HUES64 (cell line): ENCODE data around the gene ZRANB3.
"Not testable (repeated sequence)": the region's sequence is repeated elsewhere in the genome, so short reads cannot be mapped to it uniquely, and the experiment has no call there.

Experiments
- H3K27ac ChIP-seq: 2 replicates; pipeline ENCODE4 v1.7.0; 2013; ENCODE audit warnings: low read depth, low read length, inconsistent platforms
- H3K27me3 ChIP-seq: 2 replicates; pipeline ENCODE4 v1.6.1; 2013; ENCODE audit warnings: mild to moderate bottlenecking, low read length; ENCODE audit not compliant: insufficient read depth
- H3K36me3 ChIP-seq: 2 replicates; pipeline ENCODE4 v1.6.1; 2013; ENCODE audit warnings: mild to moderate bottlenecking, low read length; ENCODE audit not compliant: insufficient read depth
- H3K4me1 ChIP-seq: 2 replicates; pipeline ENCODE4 v1.6.1; 2013; ENCODE audit warnings: mild to moderate bottlenecking, low read length, moderate library complexity; ENCODE audit not compliant: insufficient read depth
- H3K4me3 ChIP-seq: 2 replicates; pipeline ENCODE4 v1.5.1; 2013; ENCODE audit warnings: mild to moderate bottlenecking, low read length, moderate library complexity
- H3K9ac ChIP-seq: 2 replicates; pipeline ENCODE4 v1.6.1; 2013; ENCODE audit warnings: mild to moderate bottlenecking, low read depth, low read length
- H3K9me3 ChIP-seq: 2 replicates; pipeline ENCODE4 v1.6.1; 2013; ENCODE audit warnings: low read depth, low read length; ENCODE audit not compliant: insufficient read depth
- WGBS: fragments of 150-250, 120-280 bp; methylation state at CpG from one replicate; pipeline ENCODE4 v1.1.7; 2013; ENCODE audit warnings: missing lambda C conversion rate; 5-methylcytosine and 5-hydroxymethylcytosine counted together

The ZRANB3 gene

DNA sequence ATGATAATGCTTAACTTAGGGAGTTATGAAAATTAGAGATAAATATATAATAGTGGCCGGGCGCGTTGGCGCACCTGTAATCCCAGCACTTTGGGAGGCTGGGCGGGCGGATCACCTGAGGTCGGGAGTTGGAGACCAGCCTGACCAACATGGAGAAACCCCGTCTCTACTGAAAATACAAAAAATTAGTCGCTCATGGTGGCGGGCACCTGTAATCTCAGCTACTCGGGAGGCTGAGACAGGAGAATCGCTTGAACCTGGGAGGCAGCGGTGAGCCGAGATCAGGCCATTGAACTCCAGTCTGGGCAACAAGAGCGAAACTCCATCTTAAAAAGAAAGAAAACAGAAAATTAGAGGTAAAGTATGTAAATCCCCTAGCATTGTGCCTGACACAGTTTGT, 2.5 kb upstream of the ZRANB3 start:
- not testable (repeated sequence) for H3K27me3 ChIP-seq, H3K9ac ChIP-seq, H3K27ac ChIP-seq, H3K4me1 ChIP-seq, H3K4me3 ChIP-seq
- peaks cover 11% of the 10 kb centered on the region; the same call in 1 of the 2 replicates for H3K9me3 ChIP-seq
- H3K36me3 ChIP-seq: peaks cover 19% of the 10 kb centered on the region
- WGBS: 97% methylated on average over 15 of the region's 15 CpGs

DNA sequence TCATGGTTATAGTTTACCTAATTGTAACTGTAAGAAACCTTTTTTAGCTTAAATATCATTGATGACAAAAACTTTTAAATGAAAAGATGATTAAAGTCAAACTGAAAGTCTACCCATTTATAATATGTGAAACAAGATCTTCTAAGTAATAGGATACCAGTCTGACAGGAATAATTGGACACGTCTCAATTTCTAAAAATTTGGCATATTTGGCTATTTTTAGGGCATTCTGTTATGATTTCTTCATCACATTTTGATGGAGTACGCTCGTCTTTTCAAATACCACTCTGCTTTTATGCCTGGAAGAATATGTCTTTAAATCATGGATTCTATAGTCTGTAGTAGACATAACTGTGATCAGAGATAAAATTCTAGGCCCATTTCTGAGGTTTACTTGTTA, 1.6 kb upstream of the ZRANB3 start:
- Histone ChIP-seq H3K4me1 (peaks cover 6% of the 10 kb centered on the region), H3K27me3 (no peaks in the 10 kb centered on the region), H3K27ac (no peak overlapping the region), H3K9ac (peak overlapping the region; percentile 23; the same call in 1 of the 2 replicates), H3K4me3 (peak overlapping the region; percentile 73), H3K9me3 (peaks cover 8% of the 10 kb centered on the region; the same call in 1 of the 2 replicates), H3K36me3 (peaks cover 14% of the 10 kb centered on the region)
- 71% methylated on average over 3 of the region's 3 CpGs for WGBS

- peaks cover 6% of the 10 kb centered on the region for H3K4me1 ChIP-seq
- WGBS: under 1% methylated on average over 73 of the region's 75 CpGs
- peak within 1 kb of the TSS; percentile 89 for H3K9ac ChIP-seq
- H3K4me3 ChIP-seq: peak within 1 kb of the TSS; percentile 73
- H3K27ac ChIP-seq: peak within 1 kb of the TSS; percentile 93
- H3K9me3 ChIP-seq: peaks cover 3% of the 10 kb centered on the region; the same call in 1 of the 2 replicates
- no peaks in the 10 kb centered on the region for H3K27me3 ChIP-seq
- peaks cover 10% of the 10 kb centered on the region for H3K36me3 ChIP-seq
Measured at GRCh38 chr2:135531231-135532197, 496 bp upstream of the ZRANB3 start, which contains the start of gene R3HDM1. R3HDM1 (plus strand) TSS chr2:135531484; CDS start chr2:135604846, 73,362 bp downstream.

- Histone ChIP-seq H3K36me3 (no peaks in the 10 kb centered on the region), H3K27me3 (no peaks in the 10 kb centered on the region), H3K9me3 (no peaks in the 10 kb centered on the region), H3K4me1 (peaks cover 5% of the 10 kb centered on the region), H3K9ac (no peak overlapping the region), H3K4me3 (no peak overlapping the region), H3K27ac (no peak overlapping the region)
- WGBS: 88% methylated on average over 3 of the region's 3 CpGs
Measured at GRCh38 chr2:135528006-135528405, 3.0 kb downstream of the ZRANB3 start.

- Histone ChIP-seq H3K9me3 (0 out of 2 replicates have a peak, but pooled peaks cover 1% of the 10 kb centered on the region), H3K27ac (no peak overlapping the region), H3K4me1 (no peaks in the 10 kb centered on the region), H3K36me3 (peaks cover 10% of the 10 kb centered on the region), H3K4me3 (no peak overlapping the region), H3K9ac (no peak overlapping the region), H3K27me3 (no peaks in the 10 kb centered on the region)
- WGBS: 89% methylated on average over 1 of the region's 1 CpG
Measured at GRCh38 chr2:135525786-135526185, 5.2 kb downstream of the ZRANB3 start.

GRCh38 chr2:135512099-135512498, 18.9 kb downstream of the ZRANB3 start:
- Histone ChIP-seq H3K4me3 (no peak overlapping the region), H3K9me3 (peaks cover 33% of the 10 kb centered on the region)
- 93% methylated on average over 1 of the region's 2 CpGs for WGBS

GRCh38 chr2:135510577-135510976, 20.4 kb downstream of the ZRANB3 start:
- Histone ChIP-seq H3K9ac (no peak overlapping the region), H3K9me3 (peaks cover 18% of the 10 kb centered on the region), H3K27me3 (no peaks in the 10 kb centered on the region), H3K4me1 (no peaks in the 10 kb centered on the region), H3K4me3 (no peak overlapping the region), H3K27ac (no peak overlapping the region), H3K36me3 (0 out of 2 replicates have a peak, but pooled peaks cover 12% of the 10 kb centered on the region)
- 90% methylated on average over 5 of the region's 5 CpGs for WGBS

More at GRCh38 chr2:135512099-135512498, 18.9 kb downstream of the ZRANB3 start:
- H3K36me3 ChIP-seq: peaks cover 17% of the 10 kb centered on the region
- no peaks in the 10 kb centered on the region for H3K4me1 ChIP-seq
- H3K27ac ChIP-seq: no peak overlapping the region
- H3K27me3 ChIP-seq: no peaks in the 10 kb centered on the region
- H3K9ac ChIP-seq: no peak overlapping the region

GRCh38 chr2:135504811-135505210, 26.2 kb downstream of the ZRANB3 start:
- Histone ChIP-seq H3K4me1 (no peaks in the 10 kb centered on the region), H3K36me3 (peaks cover 41% of the 10 kb centered on the region), H3K9ac (no peak overlapping the region), H3K27ac (no peak overlapping the region), H3K4me3 (no peak overlapping the region), H3K9me3 (peaks cover 16% of the 10 kb centered on the region), H3K27me3 (no peaks in the 10 kb centered on the region)
- no CpG with 5 or more reads among the region's 1 CpG for WGBS

DNA sequence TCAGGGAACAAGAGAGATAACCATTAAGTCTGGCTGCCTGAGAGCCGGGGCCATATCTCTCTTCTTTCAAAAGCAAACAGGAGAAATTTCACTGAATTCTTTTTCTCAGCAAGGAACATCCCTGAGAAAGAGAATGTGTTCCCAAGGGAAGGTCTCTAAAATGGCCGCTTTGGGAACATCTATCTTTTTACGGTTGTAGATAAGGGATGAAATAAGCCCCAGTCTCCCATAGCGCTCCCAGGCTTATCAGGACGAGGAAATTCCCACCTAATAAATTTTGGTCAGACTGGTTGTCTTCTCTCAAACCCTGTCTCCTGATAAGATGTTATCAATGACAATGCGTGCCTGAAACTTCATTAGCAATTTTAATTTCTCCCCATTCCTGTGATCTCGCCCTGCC, 32.4 kb downstream of the ZRANB3 start:
- H3K4me1 ChIP-seq, H3K27me3 ChIP-seq, H3K9ac ChIP-seq, H3K4me3 ChIP-seq, H3K27ac ChIP-seq: not testable (repeated sequence)
- peaks cover 63% of the 10 kb centered on the region for H3K36me3 ChIP-seq
- WGBS: 95% methylated on average over 7 of the region's 7 CpGs
- peaks cover 36% of the 10 kb centered on the region for H3K9me3 ChIP-seq

DNA sequence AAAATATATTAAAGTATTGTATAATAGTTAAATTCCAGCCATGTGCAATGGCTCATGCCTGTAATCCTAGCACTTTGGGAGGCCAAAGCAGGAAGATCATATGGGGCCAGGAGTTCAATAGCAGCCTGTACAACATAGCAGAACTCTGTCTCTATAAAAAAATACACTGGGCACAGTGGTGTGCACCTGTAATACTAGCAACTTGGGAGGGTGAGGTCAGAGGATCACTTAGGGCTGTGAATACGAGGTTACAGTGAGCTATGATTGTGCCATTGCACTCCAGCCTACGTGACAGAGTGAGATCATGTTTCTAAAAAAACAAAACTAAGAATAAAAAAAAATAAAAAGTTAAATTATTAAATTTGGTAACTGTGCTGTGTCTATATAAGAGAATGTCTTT, 36.1 kb downstream of the ZRANB3 start:
- peaks cover 20% of the 10 kb centered on the region for H3K9me3 ChIP-seq
- peaks cover 32% of the 10 kb centered on the region for H3K36me3 ChIP-seq
- 90% methylated on average over 1 of the region's 2 CpGs for WGBS
- no peak overlapping the region for H3K4me3 ChIP-seq
- H3K27me3 ChIP-seq: no peaks in the 10 kb centered on the region
- H3K9ac ChIP-seq: no peak overlapping the region
- H3K4me1 ChIP-seq: no peaks in the 10 kb centered on the region
- no peak overlapping the region for H3K27ac ChIP-seq

GRCh38 chr2:135494503-135494902, 36.5 kb downstream of the ZRANB3 start:
- Histone ChIP-seq H3K4me1 (no peaks in the 10 kb centered on the region), H3K9me3 (peaks cover 16% of the 10 kb centered on the region), H3K36me3 (peaks cover 28% of the 10 kb centered on the region), H3K27ac (no peak overlapping the region), H3K9ac (no peak overlapping the region), H3K27me3 (no peaks in the 10 kb centered on the region), H3K4me3 (no peak overlapping the region)
- no CpG with 5 or more reads among the region's 1 CpG for WGBS
